K562 (cell line): ENCODE measurements around the gene CLCN5. TPM values are rescaled to one million over a fixed set of nuclear protein-coding genes. Genes with fewer than 3 reads are reported as not detected.

ENCODE experiments used
- ATF7 ChIP-seq: fragments of 450-650 bp; IDR thresholded peaks from 2 replicates; pipeline ENCODE4 v1.7.1; 2014; ENCODE audit warnings: mild to moderate bottlenecking, moderate library complexity
- CBX8 ChIP-seq: fragments of 200-600 bp; sonication (generic); IDR thresholded peaks from 2 replicates; pipeline ENCODE4 v1.6.1; 2012; ENCODE audit warnings: borderline replicate concordance, mixed run types, low read depth, mild to moderate bottlenecking, moderate library complexity, mixed read lengths, low read length, control low read depth, inconsistent platforms; ENCODE audit not compliant: poor library complexity, severe bottlenecking; ENCODE audit errors: extremely low read depth
- CHD7 ChIP-seq: fragments of 200-600 bp; sonication (generic); IDR thresholded peaks from one replicate; pipeline ENCODE4 v1.6.1; 2012; ENCODE audit warnings: mild to moderate bottlenecking, low read depth, low read length, inconsistent platforms
- ETV1 ChIP-seq: fragments of 450-650 bp; conservative IDR thresholded peaks from 2 replicates; pipeline ENCODE4 v1.6.1; 2016; ENCODE audit warnings: missing genetic modification characterization, control low read depth, low read depth, missing compliant biosample characterization
- GABPA ChIP-seq: fragments of 200-800 bp; sonication (Bioruptor generic); conservative IDR thresholded peaks from 2 replicates; pipeline ENCODE4 v1.6.1; 2016; ENCODE audit warnings: low read depth, missing genetic modification characterization, missing compliant biosample characterization
- HCFC1 ChIP-seq: IDR thresholded peaks from 2 replicates; pipeline ENCODE4 v1.6.1; 2012; ENCODE audit warnings: low read depth, low read length, improper control_type of control experiment
- NR2C2 ChIP-seq, 2 experiments: fragments of 200-800 bp in 1 of 2; sonication (Bioruptor generic) in 1 of 2; sonication (generic) in 1 of 2; formaldehyde crosslinking in 1 of 2; IDR thresholded peaks; 2 replicates each; pipeline versions ENCODE4 v1.6.1 to v1.8.0; 2016 to 2022; ENCODE audit warnings: mild to moderate bottlenecking in 1 of 2, missing compliant biosample characterization in 1 of 2, missing genetic modification characterization in 1 of 2, missing genetic modification reagents in 1 of 2
- RB1 ChIP-seq: fragments of 450-650 bp; IDR thresholded peaks from 2 replicates; pipeline ENCODE4 v1.6.1; 2017; ENCODE audit warnings: low read depth, mild to moderate bottlenecking
- RBBP5 ChIP-seq: fragments of 200-600 bp; sonication (generic); IDR thresholded peaks from 2 replicates; pipeline ENCODE4 v1.6.1; 2012; ENCODE audit warnings: borderline replicate concordance, mild to moderate bottlenecking, low read length, control low read depth, inconsistent platforms; ENCODE audit not compliant: insufficient read depth, poor library complexity, severe bottlenecking
- SMC3 ChIP-seq: conservative IDR thresholded peaks from 2 replicates; pipeline ENCODE4 v1.6.1; 2011; ENCODE audit warnings: low read depth, low read length, improper control_type of control experiment; ENCODE audit not compliant: insufficient read depth
- ZNF224 ChIP-seq: sonication (generic); formaldehyde crosslinking; IDR thresholded peaks from 2 replicates; pipeline ENCODE4 v1.8.0; 2022; ENCODE audit warnings: mild to moderate bottlenecking, missing genetic modification reagents
- polyA plus RNA-seq, 8 experiments: library from polyadenylated mRNA; depleted of rRNA in 4 of 8; stranded (reverse) in 5 of 8; unstranded in 3 of 8; fragments of >200 nt; fragmentation: Nextera tagmentation in 2 of 8; fragmentation: Illumina TruSeq in 1 of 8; extraction: Ambion mirVana in 2 of 8; extraction: Trizol in 1 of 8; gene quantifications; 2 replicates each; pipeline versions ENCODE4 v1.2.1 to v1.2.3, GENCODE V29; 2011 to 2014; ENCODE audit warnings: inconsistent platforms in 1 of 8, missing spikeins in 1 of 8
- total RNA-seq, 7 experiments: library from RNA; depleted of rRNA in 6 of 7; stranded (reverse); fragments of >200 nt in 6 of 7; fragmentation: Illumina TruSeq in 2 of 7; extraction: Trizol in 2 of 7; gene quantifications; 2 replicates each; pipeline versions ENCODE4 v1.2.1 to v1.2.3, GENCODE V29; 2011 to 2021; ENCODE audit warnings: low replicate concordance in 1 of 7

Gene CLCN5
- total and polyA plus RNA-seq, 9 of the 15 experiments (the other 6 are each of a cell fraction or from before 2014, with no cell fraction given) = 0.94 to 11.8 (median 7.1) TPM

DNA sequence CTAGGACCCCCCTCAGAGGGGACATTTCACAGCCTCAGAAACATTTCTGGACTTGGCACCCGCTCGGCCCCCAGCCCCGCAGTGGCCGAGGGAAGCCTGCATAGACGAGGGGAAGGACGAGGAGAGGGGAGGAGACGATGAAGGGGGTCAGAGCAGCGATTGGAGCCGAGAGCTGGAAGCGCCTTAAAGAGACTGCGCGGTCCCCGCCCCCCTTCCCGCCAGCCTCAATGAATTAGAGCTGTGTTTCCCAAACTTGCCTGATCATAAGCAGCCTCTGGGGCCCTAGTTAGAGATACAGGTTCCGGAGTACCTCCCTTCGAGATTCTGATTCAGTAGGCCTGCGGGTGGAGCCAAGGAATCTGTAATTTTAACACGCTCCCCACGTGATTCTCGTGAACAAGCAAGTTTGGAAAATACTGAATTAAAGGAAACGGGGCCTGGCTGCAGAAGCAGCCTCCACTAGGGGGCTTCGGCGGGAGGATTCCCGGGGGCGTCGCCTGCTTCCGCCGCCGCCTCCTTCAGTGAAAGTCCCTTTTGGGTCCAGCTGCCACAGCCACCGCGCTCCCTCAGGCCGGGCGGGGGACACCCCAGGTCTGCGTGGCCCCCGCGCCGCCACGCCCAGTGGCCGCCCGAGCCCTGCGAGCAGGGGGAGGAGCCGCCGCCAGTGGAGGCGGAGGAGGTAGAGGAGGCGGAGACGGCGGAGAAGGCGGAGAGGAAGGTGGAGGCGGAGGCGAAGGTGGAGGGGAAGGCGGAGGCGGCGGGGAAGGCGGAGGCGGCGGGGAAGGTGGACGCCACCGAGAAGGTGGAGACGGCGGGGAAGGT, 43.4 kb upstream of the CLCN5 start, which contains the start of gene USP27X (continued):
- TF ChIP-seq CHD7 = no peak
- TF ChIP-seq HCFC1 = peak; percentile 8; the same call in 1 of the 2 replicates
- 0 out of 2 replicates have a peak, but pooled peaks have one; percentile 25 for TF ChIP-seq ATF7
- peak; percentile 59 for TF ChIP-seq GABPA
- TF ChIP-seq SMC3 = 0 out of 2 replicates have a peak, but pooled peaks have one; percentile 8
- no peak for TF ChIP-seq NR2C2 (CRISPR knock-in tag; IDR thresholded peaks at IDR 0.05)
- TF ChIP-seq NR2C2 (tag; IDR thresholded peaks at IDR 0.05) = 0 out of 2 replicates have a peak, but pooled peaks have one; percentile 15
- peak; percentile 39; the same call in 1 of the 2 replicates for TF ChIP-seq ETV1
- TF ChIP-seq RB1 = 0 out of 2 replicates have a peak, but pooled peaks have one; percentile 23
- TF ChIP-seq RBBP5 = peak; percentile 45
- no peak for TF ChIP-seq ZNF224 (CRISPR knock-in tag)
- no peak for TF ChIP-seq CBX8
